ENCODE measurements around the gene LMLN. TPM values are rescaled to one million over a fixed set of nuclear protein-coding genes. Genes with fewer than 3 reads are reported as not detected.
A peak's percentile ranks its signal among the peaks of the same experiment; 100 is the strongest.
"Not testable (repeated sequence)": the region's sequence is repeated elsewhere in the genome, so short reads cannot be mapped to it uniquely, and the experiment has no call there.

Gene LMLN
- total RNA-seq, 1 donor from 2014 or later: 5.9 TPM

DNA sequence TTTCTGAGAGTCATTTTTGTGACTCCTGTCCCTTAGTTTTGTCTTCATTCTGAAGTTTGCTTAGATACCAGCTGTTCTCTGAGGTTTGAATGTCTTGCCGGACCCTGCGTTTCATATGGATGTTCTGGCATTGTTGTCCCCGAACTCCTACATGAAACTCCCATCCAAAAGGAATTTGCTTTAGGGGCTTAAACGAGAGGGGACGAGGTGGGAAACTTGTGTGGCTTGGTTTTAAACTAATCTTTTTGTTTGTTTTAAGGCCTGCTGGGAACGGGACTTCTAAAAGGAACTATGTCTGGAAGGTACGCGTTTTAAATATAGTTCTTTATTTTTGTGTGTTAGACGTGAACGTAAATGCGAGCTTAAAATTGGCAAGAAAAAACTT, 9.3 kb upstream of the LMLN start:
- H3K27ac Mint-ChIP-seq: peak overlapping the region; percentile 99
- DNase-seq: no peak
- intact Hi-C loops (cut with micrococcal nuclease): loop anchor here (1.0 to 10.0 kb wide), 2 partner anchors 10 to 216 kb away; partner anchors contain the start of genes LMLN and RUBCN
- H3K4me3 Mint-ChIP-seq: peak overlapping the region; percentile 99
- H3K4me1 Mint-ChIP-seq: peaks cover 36% of the 10 kb centered on the region
- H3K36me3 Mint-ChIP-seq (ENCODE audit: low read depth): peaks cover 53% of the 10 kb centered on the region
- peaks cover 2% of the 10 kb centered on the region for H3K27me3 Mint-ChIP-seq
- H3K9me3 Mint-ChIP-seq: no peaks in the 10 kb centered on the region

DNA sequence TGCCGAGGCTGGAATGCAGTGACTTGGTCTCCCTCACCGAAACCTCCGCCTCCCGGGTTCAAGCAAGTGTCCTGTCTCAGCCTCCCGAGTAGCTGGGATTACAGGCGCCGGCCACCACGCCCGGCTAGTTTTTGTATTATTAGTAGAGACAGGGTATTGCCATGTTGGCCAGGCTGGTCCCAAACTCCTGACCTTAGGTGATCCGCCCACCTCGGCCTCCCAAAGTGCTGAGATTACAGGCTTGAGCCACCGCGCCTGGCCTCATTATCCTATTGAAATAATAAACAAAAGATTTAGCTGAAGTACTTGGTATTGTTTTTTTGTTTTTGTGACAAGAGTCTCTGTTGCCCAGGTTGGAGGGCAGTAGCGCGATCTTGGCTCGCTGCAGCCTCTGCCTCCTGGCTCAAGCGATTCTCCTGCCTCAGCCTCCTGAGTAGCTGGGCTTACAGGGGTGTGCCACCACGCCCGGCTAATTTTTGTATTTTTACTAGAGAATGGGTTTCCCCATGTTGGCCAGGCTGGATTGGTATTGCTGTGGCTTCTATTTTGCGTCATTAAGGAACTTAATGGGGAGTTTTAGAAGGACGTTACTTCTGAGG, 8.5 kb upstream of the LMLN start:
- intact Hi-C loops (cut with micrococcal nuclease): loop anchor here (10.0 kb wide), 1 partner anchor 217 kb away; the partner anchor contains the start of gene RUBCN
- DNase-seq: no peak
- peak overlapping the region; percentile 99 for H3K4me3 Mint-ChIP-seq
- no peaks in the 10 kb centered on the region for H3K9me3 Mint-ChIP-seq
- peaks cover 2% of the 10 kb centered on the region for H3K27me3 Mint-ChIP-seq
- H3K4me1 Mint-ChIP-seq: peaks cover 36% of the 10 kb centered on the region
- H3K27ac Mint-ChIP-seq: peak overlapping the region; percentile 99
- peaks cover 60% of the 10 kb centered on the region for H3K36me3 Mint-ChIP-seq (ENCODE audit: low read depth)

DNA sequence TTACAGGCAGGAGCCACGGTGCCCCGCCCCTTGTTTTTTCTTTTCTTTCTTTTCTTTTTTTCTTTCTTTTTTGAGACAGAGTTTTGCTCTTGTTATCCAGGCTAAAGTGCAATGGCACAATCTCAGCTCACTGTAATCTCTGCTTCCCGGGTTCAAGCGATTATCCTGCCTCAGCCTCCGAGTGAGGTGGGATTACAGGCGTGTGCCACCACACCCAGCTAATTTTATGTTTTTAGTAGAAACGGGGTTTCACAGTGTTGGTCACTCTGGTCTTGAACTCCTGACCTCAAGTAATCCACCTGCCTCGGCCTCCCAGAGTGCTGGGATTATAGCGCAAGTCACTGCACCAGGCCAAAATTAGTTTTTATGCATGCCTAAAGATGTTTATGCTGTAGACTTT, 7.6 kb upstream of the LMLN start:
- peaks cover 40% of the 10 kb centered on the region for H3K4me1 Mint-ChIP-seq
- H3K27ac Mint-ChIP-seq: peak overlapping the region; percentile 24
- H3K36me3 Mint-ChIP-seq (ENCODE audit: low read depth): peaks cover 67% of the 10 kb centered on the region
- DNase-seq: no peak
- H3K4me3 Mint-ChIP-seq: peak overlapping the region; percentile 68
- intact Hi-C loops (cut with micrococcal nuclease): loop anchor here (10.0 kb wide), 1 partner anchor 218 kb away; the partner anchor contains the start of gene RUBCN
- peaks cover under 1% of the 10 kb centered on the region for H3K27me3 Mint-ChIP-seq
- H3K9me3 Mint-ChIP-seq: no peaks in the 10 kb centered on the region

DNA sequence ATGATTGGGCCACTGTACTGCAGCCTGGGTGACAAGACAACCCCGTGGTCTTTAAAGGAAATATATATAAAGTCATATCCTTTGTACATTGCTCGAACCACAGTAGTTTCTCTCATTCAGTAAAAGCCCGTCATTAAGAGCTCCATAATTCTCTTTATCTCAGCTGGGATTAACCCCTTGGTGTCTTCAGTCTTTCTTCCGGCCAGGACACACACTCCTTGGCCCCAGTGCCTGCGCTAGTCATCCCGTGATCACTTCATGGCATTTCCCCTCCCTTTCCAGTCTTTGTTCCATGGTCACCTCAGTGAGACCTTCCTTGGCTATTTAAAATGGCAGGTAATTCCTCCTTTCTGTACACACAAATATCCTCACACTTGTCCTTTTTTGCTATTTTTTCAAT, 6.7 kb upstream of the LMLN start:
- H3K27me3 Mint-ChIP-seq: no peaks in the 10 kb centered on the region
- no peaks in the 10 kb centered on the region for H3K9me3 Mint-ChIP-seq
- peak overlapping the region; percentile 68 for H3K4me3 Mint-ChIP-seq
- intact Hi-C loops (cut with micrococcal nuclease): loop anchor here (10.0 kb wide), 1 partner anchor 219 kb away; the partner anchor contains the start of gene RUBCN
- H3K36me3 Mint-ChIP-seq (ENCODE audit: low read depth): peaks cover 71% of the 10 kb centered on the region
- no peak for DNase-seq
- H3K27ac Mint-ChIP-seq: peak overlapping the region; percentile 52
- peaks cover 46% of the 10 kb centered on the region for H3K4me1 Mint-ChIP-seq

DNA sequence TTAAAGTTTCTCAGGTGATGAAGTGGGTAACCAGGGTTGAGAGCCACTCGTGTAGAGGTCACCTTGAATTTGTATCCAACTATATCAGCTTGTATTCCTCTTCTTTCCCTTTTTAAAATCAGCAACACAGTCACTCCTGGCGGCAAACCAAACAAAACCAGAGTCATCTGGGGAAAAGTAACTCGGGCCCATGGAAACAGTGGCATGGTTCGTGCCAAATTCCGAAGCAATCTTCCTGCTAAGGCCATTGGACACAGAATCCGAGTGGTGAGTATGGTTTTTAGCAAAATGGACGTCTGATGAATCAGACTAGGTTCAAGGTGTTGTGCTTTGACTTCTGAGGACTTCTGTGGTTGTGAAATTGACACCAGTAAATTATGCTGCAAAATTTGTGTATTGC, 6.1 kb upstream of the LMLN start:
- H3K4me3 Mint-ChIP-seq: peak overlapping the region; percentile 68
- H3K9me3 Mint-ChIP-seq: no peaks in the 10 kb centered on the region
- DNase-seq: no peak
- peak overlapping the region; percentile 51 for H3K27ac Mint-ChIP-seq
- H3K27me3 Mint-ChIP-seq: no peaks in the 10 kb centered on the region
- intact Hi-C loops (cut with micrococcal nuclease): loop anchor here (10.0 kb wide), 1 partner anchor 219 kb away; the partner anchor contains the start of gene RUBCN
- H3K36me3 Mint-ChIP-seq (ENCODE audit: low read depth): peaks cover 73% of the 10 kb centered on the region
- peaks cover 49% of the 10 kb centered on the region for H3K4me1 Mint-ChIP-seq

DNA sequence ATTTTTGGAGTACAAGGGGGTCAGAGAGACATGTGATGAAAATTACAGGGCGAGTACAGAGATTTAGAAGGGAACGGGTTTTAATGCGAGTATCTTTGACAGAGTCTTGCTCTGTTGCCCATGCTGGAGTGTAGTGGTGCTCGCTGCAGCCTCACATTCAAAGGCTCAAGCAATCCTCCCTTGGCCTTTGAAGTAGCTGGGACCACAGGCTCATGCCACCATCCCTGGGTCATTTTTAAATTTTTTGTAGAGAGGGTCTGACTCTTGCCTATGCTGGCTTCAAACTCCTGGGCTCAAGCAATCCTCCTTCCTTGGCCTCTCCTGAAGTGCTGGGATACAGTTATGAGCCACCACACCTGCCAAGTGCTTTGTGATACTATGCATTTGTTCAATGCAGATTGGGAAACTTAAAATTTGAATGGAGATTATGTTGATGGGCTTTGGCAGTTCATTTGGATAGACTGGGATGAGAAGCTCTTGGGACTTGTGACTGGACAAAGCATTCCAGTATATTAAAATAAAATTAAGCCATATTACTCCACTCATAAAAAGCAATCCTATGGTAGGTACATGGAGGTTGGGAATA, 4.0 kb upstream of the LMLN start:
- Mint-ChIP-seq H3K27me3 (no peaks in the 10 kb centered on the region), H3K27ac (no peak overlapping the region), H3K9me3 (no peaks in the 10 kb centered on the region), H3K36me3 (ENCODE audit: low read depth) (peaks cover 68% of the 10 kb centered on the region), H3K4me1 (peaks cover 52% of the 10 kb centered on the region), H3K4me3 (no peak overlapping the region)
- intact Hi-C loops (cut with micrococcal nuclease): loop anchor here (5.0 to 10.0 kb wide), 2 partner anchors 204 to 221 kb away; partner anchors contain the start of gene RUBCN
- no peak for DNase-seq

DNA sequence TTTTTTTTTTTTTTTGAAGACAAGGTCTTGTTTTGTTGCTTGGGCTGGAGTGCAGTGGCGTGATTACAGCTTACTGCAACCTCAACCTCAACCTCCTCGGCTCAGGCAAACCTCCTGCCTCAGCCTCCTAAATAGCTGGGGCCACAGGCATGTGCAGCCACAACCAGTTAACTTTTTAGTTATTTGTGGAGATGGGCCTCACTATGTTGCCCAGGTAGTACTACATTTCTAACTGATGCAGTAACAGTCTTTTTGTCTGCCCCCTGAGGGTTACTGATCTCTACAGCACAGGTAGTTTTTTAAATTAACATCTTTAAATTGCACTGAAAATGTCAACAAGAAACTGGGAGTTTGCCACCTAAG, 3.4 kb upstream of the LMLN start:
- H3K4me1 Mint-ChIP-seq: peaks cover 51% of the 10 kb centered on the region
- H3K27ac Mint-ChIP-seq: peak overlapping the region; percentile 42
- intact Hi-C loops (cut with micrococcal nuclease): loop anchor here (5.0 to 10.0 kb wide), 2 partner anchors 204 to 222 kb away; partner anchors contain the start of gene RUBCN
- H3K4me3 Mint-ChIP-seq: no peak overlapping the region
- peaks cover 61% of the 10 kb centered on the region for H3K36me3 Mint-ChIP-seq (ENCODE audit: low read depth)
- H3K27me3 Mint-ChIP-seq: no peaks in the 10 kb centered on the region
- no peak for DNase-seq
- no peaks in the 10 kb centered on the region for H3K9me3 Mint-ChIP-seq

DNA sequence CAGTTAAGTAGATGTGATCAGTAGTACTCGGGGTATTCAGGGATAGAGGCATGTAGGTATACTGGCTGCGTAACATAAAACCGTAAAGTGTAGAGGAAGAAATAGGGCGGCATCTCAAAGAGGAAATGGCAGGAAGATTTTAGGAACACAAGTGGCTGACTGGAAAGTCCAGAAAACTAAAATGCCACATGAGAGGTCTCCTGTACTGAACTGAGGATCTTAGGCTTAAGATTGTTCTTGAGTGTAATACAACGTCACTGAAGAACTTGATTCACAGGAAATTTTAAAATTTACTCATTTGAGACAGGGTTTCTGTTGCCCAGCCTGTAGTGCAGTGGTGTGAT, 2.3 kb upstream of the LMLN start:
- H3K9me3 Mint-ChIP-seq: no peaks in the 10 kb centered on the region
- intact Hi-C loops (cut with micrococcal nuclease): loop anchor here (5.0 to 10.0 kb wide), 2 partner anchors 205 to 223 kb away; partner anchors contain the start of gene RUBCN
- no peaks in the 10 kb centered on the region for H3K27me3 Mint-ChIP-seq
- H3K36me3 Mint-ChIP-seq (ENCODE audit: low read depth): peaks cover 53% of the 10 kb centered on the region
- peak overlapping the region; percentile 4 for H3K4me3 Mint-ChIP-seq
- H3K27ac Mint-ChIP-seq: no peak overlapping the region
- no peak for DNase-seq
- H3K4me1 Mint-ChIP-seq: peaks cover 54% of the 10 kb centered on the region

DNA sequence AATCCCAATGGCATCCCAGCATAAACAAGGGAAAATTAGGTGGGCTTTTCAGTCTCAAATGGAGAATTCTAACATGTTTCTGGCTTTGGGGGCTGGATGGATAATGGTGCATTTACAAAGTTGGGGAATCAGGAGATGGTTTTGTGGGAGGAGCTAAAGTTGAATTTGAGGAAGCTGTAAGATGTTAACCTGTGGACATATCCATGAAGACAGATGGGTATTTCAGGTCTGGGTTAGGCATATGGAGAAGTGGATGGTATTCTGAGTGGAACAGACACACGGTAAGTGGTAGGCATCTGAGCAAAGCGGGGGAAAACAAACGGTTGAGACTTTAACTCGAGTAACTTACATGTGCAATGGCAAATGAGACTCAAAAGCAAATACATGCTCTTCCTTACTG, 1.7 kb upstream of the LMLN start:
- DNase-seq: no peak
- peak overlapping the region; percentile 79 for H3K27ac Mint-ChIP-seq
- no peaks in the 10 kb centered on the region for H3K27me3 Mint-ChIP-seq
- peaks cover 47% of the 10 kb centered on the region for H3K36me3 Mint-ChIP-seq (ENCODE audit: low read depth)
- H3K4me3 Mint-ChIP-seq: peak overlapping the region; percentile 96
- intact Hi-C loops (cut with micrococcal nuclease): loop anchor here (5.0 to 10.0 kb wide), 2 partner anchors 206 to 224 kb away; partner anchors contain the start of gene RUBCN
- H3K9me3 Mint-ChIP-seq: no peaks in the 10 kb centered on the region
- H3K4me1 Mint-ChIP-seq: peaks cover 50% of the 10 kb centered on the region

DNA sequence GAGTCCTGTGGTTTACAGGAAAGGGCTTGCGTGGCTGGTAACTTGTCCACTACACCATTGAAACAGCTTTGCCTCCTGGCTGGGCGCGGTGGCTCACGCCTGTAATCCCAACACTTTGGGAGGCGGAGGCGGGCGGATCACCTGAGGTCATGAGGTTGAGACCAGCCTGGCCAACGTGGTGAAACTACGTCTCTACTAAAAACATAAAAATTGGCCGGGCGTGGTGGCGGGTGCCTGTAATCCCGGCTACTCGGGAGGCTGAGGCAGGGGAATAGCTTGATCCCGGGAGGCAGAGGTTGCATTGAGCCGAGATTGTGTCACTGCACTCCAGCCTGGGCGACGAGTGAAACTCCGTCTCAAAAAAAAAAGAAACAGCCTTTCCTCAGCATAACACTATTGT, 1.2 kb upstream of the LMLN start:
- H3K36me3 Mint-ChIP-seq (ENCODE audit: low read depth): peaks cover 42% of the 10 kb centered on the region
- H3K4me1 Mint-ChIP-seq: peaks cover 45% of the 10 kb centered on the region
- H3K27ac Mint-ChIP-seq: peak overlapping the region; percentile 79
- not testable (repeated sequence) for H3K9me3 Mint-ChIP-seq, H3K27me3 Mint-ChIP-seq, DNase-seq
- intact Hi-C loops (cut with micrococcal nuclease): loop anchor here (5.0 to 10.0 kb wide), 2 partner anchors 207 to 224 kb away; partner anchors contain the start of gene RUBCN
- H3K4me3 Mint-ChIP-seq: peak overlapping the region; percentile 96

DNA sequence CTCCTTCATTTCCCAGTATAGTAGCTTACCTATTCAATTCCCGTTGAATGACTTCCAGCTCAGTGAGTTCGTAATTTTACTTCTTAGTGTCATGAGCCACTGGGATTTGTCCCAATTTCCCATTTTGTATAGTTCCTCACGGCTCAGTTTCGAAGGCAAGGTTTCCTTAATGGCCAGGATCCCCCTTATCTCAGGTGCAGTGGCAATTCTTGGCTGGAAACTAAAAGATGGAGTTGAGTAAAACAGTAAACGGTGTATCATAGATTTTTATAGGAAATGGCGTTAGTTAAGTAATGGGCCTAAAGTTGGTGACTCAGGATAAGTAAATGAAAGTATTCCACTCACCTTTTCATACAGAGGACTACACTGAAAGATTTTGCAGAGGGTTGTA, 522 bp upstream of the LMLN start:
- peak overlapping the region; percentile 96 for H3K27ac Mint-ChIP-seq
- H3K9me3 Mint-ChIP-seq: no peaks in the 10 kb centered on the region
- peaks cover 5% of the 10 kb centered on the region for H3K27me3 Mint-ChIP-seq
- DNase-seq: no peak
- H3K4me1 Mint-ChIP-seq: peaks cover 43% of the 10 kb centered on the region
- H3K36me3 Mint-ChIP-seq (ENCODE audit: low read depth): peaks cover 35% of the 10 kb centered on the region
- intact Hi-C loops (cut with micrococcal nuclease): loop anchor here (5.0 to 10.0 kb wide), 2 partner anchors 207 to 225 kb away; partner anchors contain the start of gene RUBCN
- peak overlapping the region; percentile 96 for H3K4me3 Mint-ChIP-seq

DNA sequence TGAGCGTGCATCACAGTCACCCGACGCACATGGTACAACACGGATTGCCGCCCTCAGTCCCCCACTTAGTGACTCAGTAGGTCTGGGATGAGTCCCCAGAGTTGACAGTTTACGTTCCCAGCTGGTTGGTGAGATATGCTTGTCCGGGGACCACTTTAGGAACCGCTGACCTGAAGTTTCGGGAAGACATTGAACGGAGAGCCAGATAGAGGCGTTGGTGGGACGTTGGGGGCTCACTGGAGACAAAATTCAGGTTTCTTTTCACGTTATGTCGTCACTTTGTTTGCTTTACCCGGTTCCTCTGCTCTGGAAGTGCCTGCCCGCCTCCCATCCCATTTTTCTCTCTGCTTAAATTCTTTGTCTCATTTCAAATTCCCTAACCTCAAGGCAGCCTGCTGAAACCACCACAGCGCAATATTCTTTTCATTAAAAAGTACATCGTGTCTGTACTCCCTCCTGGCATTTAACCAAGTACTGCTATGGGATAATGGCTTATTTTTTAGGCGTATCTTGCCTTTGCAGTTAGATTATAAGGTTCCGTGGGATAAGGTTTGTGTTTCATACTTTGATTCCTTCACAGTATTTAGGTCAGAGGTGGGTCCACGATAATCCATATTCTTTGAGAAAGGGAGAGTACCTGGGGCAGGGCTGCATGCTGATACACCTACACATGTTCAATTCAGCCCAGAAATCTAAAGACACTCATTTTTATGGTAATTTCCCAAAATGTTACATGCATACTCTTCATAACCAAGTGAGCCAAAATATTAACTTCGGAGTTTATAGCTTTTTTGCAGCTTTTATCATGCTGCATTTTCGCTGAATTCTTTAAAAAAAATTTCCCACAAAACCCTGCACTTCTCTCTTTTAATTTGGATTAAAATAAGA, 921 bp downstream of the LMLN start:
- H3K4me1 Mint-ChIP-seq: peaks cover 40% of the 10 kb centered on the region
- no peaks in the 10 kb centered on the region for H3K9me3 Mint-ChIP-seq

DNA sequence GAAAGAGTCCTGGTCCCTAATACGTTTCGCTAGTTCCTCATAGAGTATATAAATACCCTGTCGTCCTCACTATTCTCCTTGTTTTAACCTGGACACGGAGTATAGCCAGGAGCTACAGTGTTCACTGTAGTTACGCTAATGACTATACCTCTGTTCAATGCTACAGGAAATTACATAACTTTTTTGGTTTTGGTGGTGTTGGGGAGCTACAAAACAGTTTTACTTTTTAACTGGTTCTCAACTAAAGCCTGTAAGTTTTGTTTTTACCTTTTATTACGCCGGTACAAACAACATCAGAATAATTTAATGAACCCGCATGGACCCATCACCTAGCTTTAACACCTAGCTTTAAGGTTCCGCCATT, 1.5 kb downstream of the LMLN start:
- H3K36me3 Mint-ChIP-seq (ENCODE audit: low read depth): peaks cover 19% of the 10 kb centered on the region
- H3K27ac Mint-ChIP-seq: no peak overlapping the region
- H3K4me1 Mint-ChIP-seq: peaks cover 40% of the 10 kb centered on the region
- H3K4me3 Mint-ChIP-seq: peak overlapping the region; percentile 96
- H3K27me3 Mint-ChIP-seq: peaks cover 5% of the 10 kb centered on the region
- H3K9me3 Mint-ChIP-seq: no peaks in the 10 kb centered on the region
- intact Hi-C loops (cut with micrococcal nuclease): loop anchor here (2.0 kb wide), 1 partner anchor 111 kb away; no protein-coding TSS in a partner anchor
- DNase-seq: no peak

More for the DNA sequence above, 921 bp downstream of the LMLN start:
- intact Hi-C loops (cut with micrococcal nuclease): loop anchor here (1.0 to 2.0 kb wide), 4 partner anchors 11 to 119 kb away; partner anchors contain the start of gene RPL35A
- no peak for DNase-seq
- Mint-ChIP-seq H3K27ac (peak overlapping the region; percentile 96), H3K27me3 (peaks cover 5% of the 10 kb centered on the region), H3K36me3 (ENCODE audit: low read depth) (peaks cover 23% of the 10 kb centered on the region), H3K4me3 (peak overlapping the region; percentile 96)

Measured in activated CD4-positive, alpha-beta T cell treated with anti-CD3 and anti-CD28 coated beads, Interleukin-2, amount 10 ng/mL, durations not matched to agents 24 days and 14 days (primary cell).